ENCODE data around the gene SCAMP1. TPM values are rescaled to one million over a fixed set of nuclear protein-coding genes. Genes with fewer than 3 reads are reported as not detected.

SCAMP1 gene
- total RNA-seq, 6 experiments from 2014 or later: 10.4 to 18.4 (median 11.1) TPM

GRCh38 chr5:78339617-78340436, 20.6 kb upstream of the SCAMP1 start:
- WGBS (ENCODE audit: insufficient coverage, low coverage, low lambda C conversion rate, missing lambda C conversion rate): 59% methylated on average over 5 of the region's 5 CpGs
- ATAC-seq (peak; percentile 36 to 76 (median 74)), DNase-seq (no peak)
- Histone ChIP-seq H3K4me1 (no peaks in the 10 kb centered on the region), H3K4me3 (no peak overlapping the region), H3K9me3 (no peaks in the 10 kb centered on the region), H3K36me3 (no peaks in the 10 kb centered on the region), H3K27me3 (no peaks in the 10 kb centered on the region), H3K27ac (peak overlapping the region in 1 of 3 donors; percentile 10)
- TF ChIP-seq POLR2A (IDR thresholded peaks at IDR 0.05) (no peak), CTCF (IDR thresholded peaks at IDR 0.05) (no peak)
- intact Hi-C loops (cut with DNase I): no loop called here

- no peaks in the 10 kb centered on the region for H3K36me3 ChIP-seq
- 55% methylated on average over 3 of the region's 3 CpGs for WGBS (ENCODE audit: insufficient coverage, low coverage, low lambda C conversion rate, missing lambda C conversion rate)
- H3K4me3 ChIP-seq: no peak overlapping the region
- TF ChIP-seq CTCF (IDR thresholded peaks at IDR 0.05) (no peak), POLR2A (IDR thresholded peaks at IDR 0.05) (no peak)
- ATAC-seq (no peak), DNase-seq (no peak)
- no peaks in the 10 kb centered on the region for H3K9me3 ChIP-seq
- intact Hi-C loops (cut with DNase I): no loop called here
- no peaks in the 10 kb centered on the region for H3K4me1 ChIP-seq
- H3K27me3 ChIP-seq: no peaks in the 10 kb centered on the region
- no peak overlapping the region for H3K27ac ChIP-seq
Measured at GRCh38 chr5:78341440-78341839, 19.0 kb upstream of the SCAMP1 start.

GRCh38 chr5:78345485-78345884, 14.9 kb upstream of the SCAMP1 start:
- Histone ChIP-seq H3K27me3 (no peaks in the 10 kb centered on the region), H3K4me1 (no peaks in the 10 kb centered on the region), H3K27ac (no peak overlapping the region), H3K36me3 (no peaks in the 10 kb centered on the region), H3K9me3 (no peaks in the 10 kb centered on the region), H3K4me3 (no peak overlapping the region)
- ATAC-seq (peak in 3 of 4 donors; percentile 13 to 45 (median 30)), DNase-seq (no peak)
- 38% methylated on average over 3 of the region's 3 CpGs for WGBS (ENCODE audit: insufficient coverage, low coverage, low lambda C conversion rate, missing lambda C conversion rate)
- intact Hi-C loops (cut with DNase I): no loop called here
- no peak for TF ChIP-seq CTCF (IDR thresholded peaks at IDR 0.05)
- no peak for TF ChIP-seq POLR2A (IDR thresholded peaks at IDR 0.05)

GRCh38 chr5:78353520-78353919, 6.9 kb upstream of the SCAMP1 start:
- WGBS (ENCODE audit: insufficient coverage, low coverage, low lambda C conversion rate, missing lambda C conversion rate): 50% methylated on average over 2 of the region's 4 CpGs
- Histone ChIP-seq H3K4me1 (no peaks in the 10 kb centered on the region), H3K36me3 (no peaks in the 10 kb centered on the region), H3K27ac (no peak overlapping the region), H3K27me3 (no peaks in the 10 kb centered on the region), H3K9me3 (no peaks in the 10 kb centered on the region), H3K4me3 (no peak overlapping the region)
- TF ChIP-seq POLR2A (IDR thresholded peaks at IDR 0.05): no peak
- TF ChIP-seq CTCF (IDR thresholded peaks at IDR 0.05): no peak
- intact Hi-C loops (cut with DNase I): loop anchor here in 1 of 2 donors (10.0 kb wide), 1 partner anchor 59 kb away; the partner anchor contains the start of gene AP3B1
- ATAC-seq (no peak), DNase-seq (no peak)

Data from right lobe of liver (tissue), 6 donors.